Activated naive CD8-positive, alpha-beta T cell treated with anti-CD3 and anti-CD28 coated beads for 36 hours (primary cell): ENCODE measurements around the gene OR52N4. TPM values are rescaled to one million over a fixed set of nuclear protein-coding genes. Genes with fewer than 3 reads are reported as not detected.

Experiments used
- DNase-seq: peaks from one replicate; pipeline ENCODE4 v3.0.0; 2021
- H3K27ac Mint-ChIP-seq: one replicate; pipeline ENCODE4 v1.8.0; 2022; ENCODE audit warnings: mild to moderate bottlenecking, moderate library complexity, mixed read lengths
- H3K27me3 Mint-ChIP-seq: one replicate; pipeline ENCODE4 v1.8.0; 2022; ENCODE audit warnings: mild to moderate bottlenecking, mixed read lengths
- H3K36me3 Mint-ChIP-seq: one replicate; pipeline ENCODE4 v1.8.0; 2021; ENCODE audit warnings: mild to moderate bottlenecking, mixed read lengths
- H3K4me1 Mint-ChIP-seq: one replicate; pipeline ENCODE4 v1.8.0; 2021; ENCODE audit warnings: mixed read lengths
- H3K4me3 Mint-ChIP-seq: one replicate; pipeline ENCODE4 v1.8.0; 2022; ENCODE audit warnings: mild to moderate bottlenecking, moderate library complexity, mixed read lengths
- H3K9me3 Mint-ChIP-seq: one replicate; pipeline ENCODE4 v1.8.0; 2022; ENCODE audit warnings: mixed read lengths
- total RNA-seq, 2 experiments: library from RNA; stranded (reverse); gene quantifications; one replicate each; pipeline ENCODE4 v1.2.3, GENCODE V29; 2021

OR52N4 gene
- total RNA-seq, 2 experiments from 2014 or later: 0.35 to 0.40 TPM

DNA sequence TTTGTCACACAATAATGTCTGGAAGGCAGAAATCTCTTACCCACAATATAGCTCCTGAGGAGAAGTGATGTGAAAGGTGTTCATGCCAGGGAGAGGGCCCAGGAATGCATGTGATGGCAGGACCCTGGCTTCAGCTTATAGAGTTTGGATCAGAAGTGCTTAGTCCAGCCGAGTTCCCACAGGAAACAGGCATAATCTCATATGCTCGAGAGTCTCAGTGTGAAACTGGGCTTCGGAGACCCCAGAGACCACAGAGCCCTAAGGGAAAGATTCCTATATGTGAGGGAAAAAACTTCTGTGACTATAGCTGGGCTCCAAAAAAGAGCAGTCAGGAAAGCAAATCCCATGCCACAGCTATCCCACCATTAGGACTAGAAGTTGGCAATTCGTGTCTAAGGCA lies 29.2 kb downstream of the OR52N4 start, which contains the start of gene OR52N5:
OR52N5 (minus strand) TSS at position 101 of the 400 bp plus-strand sequence. CDS start 4,721 bp downstream, outside the sequence.
- Mint-ChIP-seq H3K36me3 (no peaks in the 10 kb centered on the region), H3K9me3 (no peaks in the 10 kb centered on the region), H3K27ac (no peak within 1 kb of the TSS), H3K4me1 (peaks cover 6% of the 10 kb centered on the region), H3K27me3 (peaks cover 2% of the 10 kb centered on the region), H3K4me3 (no peak within 1 kb of the TSS)
- DNase-seq: no peak

DNA sequence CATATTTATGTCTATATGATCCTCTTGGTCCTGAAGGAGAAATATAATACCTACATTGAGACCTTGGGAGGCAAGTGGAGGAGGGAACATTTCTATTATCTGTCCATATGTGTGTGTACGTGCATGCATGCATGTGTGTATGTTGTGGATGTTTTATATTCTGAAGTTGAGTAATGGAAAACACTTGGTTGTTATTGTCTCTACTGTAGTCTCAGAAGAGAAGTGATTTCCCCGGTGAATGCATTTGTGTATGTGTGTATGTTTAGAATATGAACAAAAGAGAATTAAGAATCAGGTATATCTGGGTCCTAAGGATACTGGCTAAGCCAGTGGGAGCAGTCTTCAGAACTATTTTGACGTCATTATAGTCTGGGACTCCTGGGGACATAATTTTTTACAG lies 37.1 kb downstream of the OR52N4 start, which contains the start of gene OR52N1:
OR52N1 (minus strand) TSS at position 101 of the 400 bp plus-strand sequence. CDS start 2,449 bp downstream, outside the sequence.
- DNase-seq: no peak
- Mint-ChIP-seq H3K9me3 (no peaks in the 10 kb centered on the region), H3K4me3 (no peak within 1 kb of the TSS), H3K36me3 (no peaks in the 10 kb centered on the region), H3K4me1 (no peaks in the 10 kb centered on the region), H3K27ac (no peak within 1 kb of the TSS), H3K27me3 (no peaks in the 10 kb centered on the region)

DNA sequence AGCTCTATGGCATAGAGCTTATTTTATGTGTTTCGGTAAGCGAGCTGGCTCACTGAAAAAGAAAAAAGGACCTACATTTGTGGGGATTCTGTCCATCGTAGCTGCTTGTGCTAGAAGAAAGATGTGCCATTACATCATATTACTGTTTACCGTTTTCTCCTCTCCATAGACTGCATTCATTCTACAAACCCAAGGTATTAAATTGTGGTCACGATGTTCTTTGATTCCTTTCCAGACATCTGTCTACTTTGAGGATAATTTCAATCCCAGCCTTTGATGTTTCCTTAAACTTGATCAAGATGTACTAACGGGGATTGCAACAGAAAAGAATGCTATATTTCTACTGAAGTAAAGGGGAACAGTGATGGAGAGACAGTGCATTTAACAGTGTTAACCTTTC lies 42.5 kb downstream of the OR52N4 start:
- H3K36me3 Mint-ChIP-seq: no peaks in the 10 kb centered on the region

DNA sequence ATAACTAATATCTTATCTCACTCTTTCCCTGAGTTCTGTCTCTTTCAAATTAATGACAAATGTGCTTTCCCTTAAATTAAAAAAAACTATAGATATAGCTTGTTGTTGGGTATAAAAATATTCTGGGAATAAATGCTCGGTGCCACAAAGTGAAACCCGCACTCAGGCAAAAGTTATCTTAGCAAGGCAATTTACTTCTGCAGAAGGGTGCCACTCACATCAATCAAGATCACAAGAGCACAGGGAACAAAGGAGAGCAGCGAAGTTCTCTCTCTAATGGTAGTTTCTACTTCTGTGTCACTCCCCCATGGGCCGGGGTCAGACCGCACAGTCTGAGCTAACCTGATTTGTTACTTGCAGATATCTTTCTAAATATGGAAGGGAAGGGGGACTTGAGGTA lies 49.9 kb downstream of the OR52N4 start:
- Mint-ChIP-seq H3K4me1 (peaks cover 3% of the 10 kb centered on the region), H3K4me3 (no peak overlapping the region), H3K9me3 (peaks cover 12% of the 10 kb centered on the region), H3K36me3 (no peaks in the 10 kb centered on the region), H3K27ac (no peak overlapping the region), H3K27me3 (peaks cover 18% of the 10 kb centered on the region)
- DNase-seq: no peak

More for the DNA sequence above, 42.5 kb downstream of the OR52N4 start:
- no peak overlapping the region for H3K27ac Mint-ChIP-seq
- peaks cover 13% of the 10 kb centered on the region for H3K27me3 Mint-ChIP-seq
- DNase-seq: no peak
- no peaks in the 10 kb centered on the region for H3K9me3 Mint-ChIP-seq
- no peaks in the 10 kb centered on the region for H3K4me1 Mint-ChIP-seq
- H3K4me3 Mint-ChIP-seq: no peak overlapping the region

Other genes with a start within 250 kb of the OR52N4 start
- not detected for gene UBQLN3, start 244.3 kb upstream of the OR52N4 start, total RNA-seq
- gene UBQLNL, start 237.5 kb upstream of the OR52N4 start, total RNA-seq: under 1 TPM in 1 of 2 experiments, not detected in 1; 0.19 TPM
- gene OR52H1, start 205.7 kb upstream of the OR52N4 start, total RNA-seq: not detected
- gene OR52B6, start 173.4 kb upstream of the OR52N4 start, total RNA-seq: not detected
- 1 to 10 TPM in 1 of 2 experiments, under 1 TPM in 1; 0.89 to 1.4 TPM for gene TRIM6, start 157.6 kb upstream of the OR52N4 start, total RNA-seq
- 1 to 10 TPM; 6.1 to 7.8 TPM for gene TRIM34, start 129.2 kb upstream of the OR52N4 start, total RNA-seq
- gene TRIM5, start 69.2 kb upstream of the OR52N4 start, total RNA-seq: 10 to 100 TPM; 18.7 to 20.3 TPM
- 100 to 1,000 TPM; 141 to 143 TPM for gene TRIM22, start 64.5 kb upstream of the OR52N4 start, total RNA-seq
- gene OR56B1, start 17.8 kb upstream of the OR52N4 start, total RNA-seq: under 1 TPM; 0.10 to 0.16 TPM
- gene OR52N5, start 29.1 kb downstream of the OR52N4 start, total RNA-seq: not detected
- not detected for gene OR52N1, start 37.0 kb downstream of the OR52N4 start, total RNA-seq
- not detected for gene OR52N2, start 54.7 kb downstream of the OR52N4 start, total RNA-seq
- gene OR52E6, start 87.7 kb downstream of the OR52N4 start, total RNA-seq: not detected
- not detected for gene OR52E8, start 103.4 kb downstream of the OR52N4 start, total RNA-seq
- not detected for gene OR52E4, start 126.4 kb downstream of the OR52N4 start, total RNA-seq
- not detected for gene OR52E5, start 139.0 kb downstream of the OR52N4 start, total RNA-seq
- not detected for gene OR56A3, start 188.0 kb downstream of the OR52N4 start, total RNA-seq
- not detected for gene OR56A5, start 214.3 kb downstream of the OR52N4 start, total RNA-seq
- gene OR52L1, start 232.7 kb downstream of the OR52N4 start, total RNA-seq: not detected